HCT116 (cell line): Measurements from ENCODE around the gene TRAF3. TPM values are rescaled to one million over a fixed set of nuclear protein-coding genes. Genes with fewer than 3 reads are reported as not detected.

Experiments used
- ELF1 ChIP-seq: IDR thresholded peaks from 2 replicates; pipeline ENCODE4 v1.6.1; 2012; ENCODE audit warnings: low read depth, borderline replicate concordance
- SIN3A ChIP-seq: IDR thresholded peaks from 2 replicates; pipeline ENCODE4 v1.6.1; 2012; ENCODE audit warnings: low read depth
- SP1 ChIP-seq: IDR thresholded peaks from 2 replicates; pipeline ENCODE4 v1.6.1; 2012; ENCODE audit warnings: low read depth
- total RNA-seq: library from RNA; stranded (reverse); gene quantifications from one replicate; pipeline ENCODE4 v1.2.1, GENCODE V29; 2021; ENCODE audit not compliant: unreplicated experiment
- TF ChIP-seq, protein P1 (sequence below): IDR thresholded peaks from 2 replicates; pipeline ENCODE4 v1.6.1; 2011; ENCODE audit warnings: mild to moderate bottlenecking, low read length, moderate library complexity; ENCODE audit not compliant: insufficient replicate concordance; ENCODE audit errors: extremely low read depth
- TF ChIP-seq, protein P2 (sequence below): IDR thresholded peaks from 2 replicates; pipeline ENCODE4 v1.6.1; 2012; ENCODE audit warnings: low read depth
- TF ChIP-seq, protein P3 (sequence below): IDR thresholded peaks from 2 replicates; pipeline ENCODE4 v1.6.1; 2012

The TRAF3 gene
- total RNA-seq, 1 experiment from 2014 or later = 32.1 TPM

DNA sequence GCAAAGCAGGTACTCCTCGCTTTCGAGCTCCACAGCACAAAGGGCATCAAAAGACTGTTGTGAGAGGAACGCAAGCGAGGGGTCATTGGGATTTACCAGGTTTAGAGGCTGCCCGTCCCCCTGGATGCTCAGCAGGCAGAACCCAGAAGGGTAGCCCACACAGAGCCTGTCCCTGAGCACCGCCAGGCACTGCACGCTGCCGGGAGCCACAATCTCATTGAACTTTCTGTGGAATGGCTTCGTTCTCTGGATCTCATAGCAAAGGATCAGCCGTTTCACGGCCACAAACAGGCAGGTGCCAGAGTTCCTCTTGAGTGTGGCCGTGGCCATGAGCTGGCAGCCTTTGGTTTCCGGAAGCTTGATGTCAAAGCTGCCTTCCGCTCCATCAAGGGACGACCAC lies 166.7 kb downstream of the TRAF3 start (continued):
- TF ChIP-seq, protein P1, sequence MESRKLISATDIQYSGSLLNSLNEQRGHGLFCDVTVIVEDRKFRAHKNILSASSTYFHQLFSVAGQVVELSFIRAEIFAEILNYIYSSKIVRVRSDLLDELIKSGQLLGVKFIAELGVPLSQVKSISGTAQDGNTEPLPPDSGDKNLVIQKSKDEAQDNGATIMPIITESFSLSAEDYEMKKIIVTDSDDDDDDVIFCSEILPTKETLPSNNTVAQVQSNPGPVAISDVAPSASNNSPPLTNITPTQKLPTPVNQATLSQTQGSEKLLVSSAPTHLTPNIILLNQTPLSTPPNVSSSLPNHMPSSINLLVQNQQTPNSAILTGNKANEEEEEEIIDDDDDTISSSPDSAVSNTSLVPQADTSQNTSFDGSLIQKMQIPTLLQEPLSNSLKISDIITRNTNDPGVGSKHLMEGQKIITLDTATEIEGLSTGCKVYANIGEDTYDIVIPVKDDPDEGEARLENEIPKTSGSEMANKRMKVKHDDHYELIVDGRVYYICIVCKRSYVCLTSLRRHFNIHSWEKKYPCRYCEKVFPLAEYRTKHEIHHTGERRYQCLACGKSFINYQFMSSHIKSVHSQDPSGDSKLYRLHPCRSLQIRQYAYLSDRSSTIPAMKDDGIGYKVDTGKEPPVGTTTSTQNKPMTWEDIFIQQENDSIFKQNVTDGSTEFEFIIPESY = no peak
- TF ChIP-seq SP1 (no peak), SIN3A (no peak), ELF1 (no peak)
- TF ChIP-seq, protein P2, sequence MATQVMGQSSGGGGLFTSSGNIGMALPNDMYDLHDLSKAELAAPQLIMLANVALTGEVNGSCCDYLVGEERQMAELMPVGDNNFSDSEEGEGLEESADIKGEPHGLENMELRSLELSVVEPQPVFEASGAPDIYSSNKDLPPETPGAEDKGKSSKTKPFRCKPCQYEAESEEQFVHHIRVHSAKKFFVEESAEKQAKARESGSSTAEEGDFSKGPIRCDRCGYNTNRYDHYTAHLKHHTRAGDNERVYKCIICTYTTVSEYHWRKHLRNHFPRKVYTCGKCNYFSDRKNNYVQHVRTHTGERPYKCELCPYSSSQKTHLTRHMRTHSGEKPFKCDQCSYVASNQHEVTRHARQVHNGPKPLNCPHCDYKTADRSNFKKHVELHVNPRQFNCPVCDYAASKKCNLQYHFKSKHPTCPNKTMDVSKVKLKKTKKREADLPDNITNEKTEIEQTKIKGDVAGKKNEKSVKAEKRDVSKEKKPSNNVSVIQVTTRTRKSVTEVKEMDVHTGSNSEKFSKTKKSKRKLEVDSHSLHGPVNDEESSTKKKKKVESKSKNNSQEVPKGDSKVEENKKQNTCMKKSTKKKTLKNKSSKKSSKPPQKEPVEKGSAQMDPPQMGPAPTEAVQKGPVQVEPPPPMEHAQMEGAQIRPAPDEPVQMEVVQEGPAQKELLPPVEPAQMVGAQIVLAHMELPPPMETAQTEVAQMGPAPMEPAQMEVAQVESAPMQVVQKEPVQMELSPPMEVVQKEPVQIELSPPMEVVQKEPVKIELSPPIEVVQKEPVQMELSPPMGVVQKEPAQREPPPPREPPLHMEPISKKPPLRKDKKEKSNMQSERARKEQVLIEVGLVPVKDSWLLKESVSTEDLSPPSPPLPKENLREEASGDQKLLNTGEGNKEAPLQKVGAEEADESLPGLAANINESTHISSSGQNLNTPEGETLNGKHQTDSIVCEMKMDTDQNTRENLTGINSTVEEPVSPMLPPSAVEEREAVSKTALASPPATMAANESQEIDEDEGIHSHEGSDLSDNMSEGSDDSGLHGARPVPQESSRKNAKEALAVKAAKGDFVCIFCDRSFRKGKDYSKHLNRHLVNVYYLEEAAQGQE = no peak
- TF ChIP-seq, protein P3, sequence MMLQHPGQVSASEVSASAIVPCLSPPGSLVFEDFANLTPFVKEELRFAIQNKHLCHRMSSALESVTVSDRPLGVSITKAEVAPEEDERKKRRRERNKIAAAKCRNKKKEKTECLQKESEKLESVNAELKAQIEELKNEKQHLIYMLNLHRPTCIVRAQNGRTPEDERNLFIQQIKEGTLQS = no peak
- TF ChIP-seq, all 23 proteins: peak for 0
